ENCODE measurements around the gene SMCO1.

Gene SMCO1

DNA sequence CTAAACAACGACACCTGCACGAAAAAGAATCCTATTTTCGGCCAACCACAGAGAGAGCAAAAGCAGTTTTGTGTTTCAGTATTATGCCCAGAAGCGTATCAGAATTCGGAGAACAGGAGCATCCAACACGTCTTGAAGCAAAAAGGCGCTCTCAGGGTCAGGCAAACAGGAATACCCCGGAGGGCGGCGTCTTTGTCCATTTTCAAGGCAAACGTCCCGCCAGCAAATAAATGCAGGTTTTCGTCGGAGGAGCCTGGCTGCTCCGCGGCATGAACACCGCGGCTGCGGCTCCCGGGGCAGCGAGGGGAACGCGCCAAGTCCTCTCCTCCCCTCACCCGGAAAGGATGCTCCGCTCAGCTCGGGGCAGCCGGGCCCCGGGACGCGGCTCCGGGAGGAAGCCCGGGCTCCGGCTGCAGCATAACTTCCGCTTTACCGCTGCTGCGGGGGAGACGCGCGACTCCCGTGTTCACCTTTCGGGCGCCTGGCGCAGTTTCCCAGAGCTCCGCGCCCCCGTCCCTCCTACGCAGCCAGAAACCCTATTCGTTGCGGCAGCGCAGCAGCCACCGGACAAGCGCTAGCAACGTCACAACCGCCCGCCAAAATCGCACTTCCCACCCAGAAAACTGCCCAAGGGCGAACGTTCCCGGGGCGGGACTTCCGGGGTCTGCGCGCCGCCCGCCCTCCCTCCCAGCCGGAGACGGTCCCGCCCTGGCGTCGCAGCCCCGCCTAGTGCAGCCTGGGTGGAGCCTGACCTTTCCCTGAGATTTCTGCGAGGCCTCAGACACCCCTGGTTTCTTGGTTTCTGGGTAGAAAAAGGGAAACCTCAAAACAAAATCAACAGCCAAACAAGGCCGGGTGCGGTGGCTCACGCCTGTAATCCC lies 11.7 kb downstream of the SMCO1 start, which contains the start of gene RNF168 (continued):
- TF ChIP-seq, protein P1, sequence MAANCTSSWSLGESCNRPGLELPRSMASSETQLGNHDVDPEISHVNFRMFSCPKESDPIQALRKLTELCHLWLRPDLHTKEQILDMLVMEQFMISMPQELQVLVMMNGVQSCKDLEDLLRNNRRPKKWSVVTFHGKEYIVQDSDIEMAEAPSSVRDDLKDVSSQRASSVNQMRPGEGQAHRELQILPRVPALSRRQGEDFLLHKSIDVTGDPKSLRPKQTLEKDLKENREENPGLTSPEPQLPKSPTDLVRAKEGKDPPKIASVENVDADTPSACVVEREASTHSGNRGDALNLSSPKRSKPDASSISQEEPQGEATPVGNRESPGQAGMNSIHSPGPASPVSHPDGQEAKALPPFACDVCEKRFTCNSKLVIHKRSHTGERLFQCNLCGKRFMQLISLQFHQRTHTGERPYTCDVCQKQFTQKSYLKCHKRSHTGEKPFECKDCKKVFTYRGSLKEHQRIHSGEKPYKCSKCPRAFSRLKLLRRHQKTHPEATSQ (tag by site-specific recombination; IDR thresholded peaks at IDR 0.05): no peak
- no peak for TF ChIP-seq ZNF132 (tag by site-specific recombination; IDR thresholded peaks at IDR 0.05; ENCODE audit: borderline replicate concordance)
- TF ChIP-seq, protein P2, sequence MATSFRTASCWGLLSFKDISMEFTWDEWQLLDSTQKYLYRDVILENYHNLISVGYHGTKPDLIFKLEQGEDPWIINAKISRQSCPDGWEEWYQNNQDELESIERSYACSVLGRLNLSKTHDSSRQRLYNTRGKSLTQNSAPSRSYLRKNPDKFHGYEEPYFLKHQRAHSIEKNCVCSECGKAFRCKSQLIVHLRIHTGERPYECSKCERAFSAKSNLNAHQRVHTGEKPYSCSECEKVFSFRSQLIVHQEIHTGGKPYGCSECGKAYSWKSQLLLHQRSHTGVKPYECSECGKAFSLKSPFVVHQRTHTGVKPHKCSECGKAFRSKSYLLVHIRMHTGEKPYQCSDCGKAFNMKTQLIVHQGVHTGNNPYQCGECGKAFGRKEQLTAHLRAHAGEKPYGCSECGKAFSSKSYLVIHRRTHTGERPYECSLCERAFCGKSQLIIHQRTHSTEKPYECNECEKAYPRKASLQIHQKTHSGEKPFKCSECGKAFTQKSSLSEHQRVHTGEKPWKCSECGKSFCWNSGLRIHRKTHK (tag by site-specific recombination; IDR thresholded peaks at IDR 0.05): no peak
- TF ChIP-seq EGR2 (tag by site-specific recombination; IDR thresholded peaks at IDR 0.05; ENCODE audit: low read depth): peak; percentile 92
- TF ChIP-seq ZNF664 (tag by site-specific recombination; IDR thresholded peaks at IDR 0.05): no peak
- TF ChIP-seq ZNF830 (tag by site-specific recombination; IDR thresholded peaks at IDR 0.05; ENCODE audit: low read depth): no peak
- TF ChIP-seq, protein P3, sequence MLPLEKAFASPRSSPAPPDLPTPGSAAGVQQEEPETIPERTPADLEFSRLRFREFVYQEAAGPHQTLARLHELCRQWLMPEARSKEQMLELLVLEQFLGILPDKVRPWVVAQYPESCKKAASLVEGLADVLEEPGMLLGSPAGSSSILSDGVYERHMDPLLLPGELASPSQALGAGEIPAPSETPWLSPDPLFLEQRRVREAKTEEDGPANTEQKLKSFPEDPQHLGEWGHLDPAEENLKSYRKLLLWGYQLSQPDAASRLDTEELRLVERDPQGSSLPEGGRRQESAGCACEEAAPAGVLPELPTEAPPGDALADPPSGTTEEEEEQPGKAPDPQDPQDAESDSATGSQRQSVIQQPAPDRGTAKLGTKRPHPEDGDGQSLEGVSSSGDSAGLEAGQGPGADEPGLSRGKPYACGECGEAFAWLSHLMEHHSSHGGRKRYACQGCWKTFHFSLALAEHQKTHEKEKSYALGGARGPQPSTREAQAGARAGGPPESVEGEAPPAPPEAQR (tag by site-specific recombination; IDR thresholded peaks at IDR 0.05): no peak
- no peak for TF ChIP-seq ZNF391 (tag by site-specific recombination; IDR thresholded peaks at IDR 0.05; ENCODE audit: borderline replicate concordance, low read depth)
- TF ChIP-seq ZNF48 (tag by site-specific recombination; IDR thresholded peaks at IDR 0.05): no peak
- TF ChIP-seq SP7 (tag by site-specific recombination; IDR thresholded peaks at IDR 0.05): peak; percentile 70; the same call in 1 of the 2 replicates
- no peak for TF ChIP-seq ZNF707 (tag by site-specific recombination; IDR thresholded peaks at IDR 0.05)
- TF ChIP-seq ZNF521 (tag by site-specific recombination; IDR thresholded peaks at IDR 0.05): no peak
- TF ChIP-seq, protein P4, sequence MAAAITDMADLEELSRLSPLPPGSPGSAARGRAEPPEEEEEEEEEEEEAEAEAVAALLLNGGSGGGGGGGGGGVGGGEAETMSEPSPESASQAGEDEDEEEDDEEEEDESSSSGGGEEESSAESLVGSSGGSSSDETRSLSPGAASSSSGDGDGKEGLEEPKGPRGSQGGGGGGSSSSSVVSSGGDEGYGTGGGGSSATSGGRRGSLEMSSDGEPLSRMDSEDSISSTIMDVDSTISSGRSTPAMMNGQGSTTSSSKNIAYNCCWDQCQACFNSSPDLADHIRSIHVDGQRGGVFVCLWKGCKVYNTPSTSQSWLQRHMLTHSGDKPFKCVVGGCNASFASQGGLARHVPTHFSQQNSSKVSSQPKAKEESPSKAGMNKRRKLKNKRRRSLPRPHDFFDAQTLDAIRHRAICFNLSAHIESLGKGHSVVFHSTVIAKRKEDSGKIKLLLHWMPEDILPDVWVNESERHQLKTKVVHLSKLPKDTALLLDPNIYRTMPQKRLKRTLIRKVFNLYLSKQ (tag by site-specific recombination; IDR thresholded peaks at IDR 0.05; ENCODE audit: borderline replicate concordance): no peak
- no peak for TF ChIP-seq ZNF223 (tag by site-specific recombination; IDR thresholded peaks at IDR 0.05)
- TF ChIP-seq ZNF654 (tag by site-specific recombination; IDR thresholded peaks at IDR 0.05; ENCODE audit: low read depth): no peak
- TF ChIP-seq, protein P5, sequence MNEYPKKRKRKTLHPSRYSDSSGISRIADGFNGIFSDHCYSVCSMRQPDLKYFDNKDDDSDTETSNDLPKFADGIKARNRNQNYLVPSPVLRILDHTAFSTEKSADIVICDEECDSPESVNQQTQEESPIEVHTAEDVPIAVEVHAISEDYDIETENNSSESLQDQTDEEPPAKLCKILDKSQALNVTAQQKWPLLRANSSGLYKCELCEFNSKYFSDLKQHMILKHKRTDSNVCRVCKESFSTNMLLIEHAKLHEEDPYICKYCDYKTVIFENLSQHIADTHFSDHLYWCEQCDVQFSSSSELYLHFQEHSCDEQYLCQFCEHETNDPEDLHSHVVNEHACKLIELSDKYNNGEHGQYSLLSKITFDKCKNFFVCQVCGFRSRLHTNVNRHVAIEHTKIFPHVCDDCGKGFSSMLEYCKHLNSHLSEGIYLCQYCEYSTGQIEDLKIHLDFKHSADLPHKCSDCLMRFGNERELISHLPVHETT (tag by site-specific recombination; IDR thresholded peaks at IDR 0.05): 0 out of 2 replicates have a peak, but pooled peaks have one; percentile 51
- 0 out of 2 replicates have a peak, but pooled peaks have one; percentile 55 for TF ChIP-seq ZBTB7A (tag by site-specific recombination; IDR thresholded peaks at IDR 0.05; ENCODE audit: low read depth)
- no peak for TF ChIP-seq ZNF274 (IDR thresholded peaks at IDR 0.05; ENCODE audit: low read length)
- no peak for TF ChIP-seq ZNF274 (tag by site-specific recombination; IDR thresholded peaks at IDR 0.05; ENCODE audit: borderline replicate concordance)
- no peak for TF ChIP-seq ZNF658 (tag by site-specific recombination; IDR thresholded peaks at IDR 0.05)
- peak; percentile 99 for TF ChIP-seq ZBTB20 (tag by site-specific recombination; IDR thresholded peaks at IDR 0.05)
- TF ChIP-seq, protein P6, sequence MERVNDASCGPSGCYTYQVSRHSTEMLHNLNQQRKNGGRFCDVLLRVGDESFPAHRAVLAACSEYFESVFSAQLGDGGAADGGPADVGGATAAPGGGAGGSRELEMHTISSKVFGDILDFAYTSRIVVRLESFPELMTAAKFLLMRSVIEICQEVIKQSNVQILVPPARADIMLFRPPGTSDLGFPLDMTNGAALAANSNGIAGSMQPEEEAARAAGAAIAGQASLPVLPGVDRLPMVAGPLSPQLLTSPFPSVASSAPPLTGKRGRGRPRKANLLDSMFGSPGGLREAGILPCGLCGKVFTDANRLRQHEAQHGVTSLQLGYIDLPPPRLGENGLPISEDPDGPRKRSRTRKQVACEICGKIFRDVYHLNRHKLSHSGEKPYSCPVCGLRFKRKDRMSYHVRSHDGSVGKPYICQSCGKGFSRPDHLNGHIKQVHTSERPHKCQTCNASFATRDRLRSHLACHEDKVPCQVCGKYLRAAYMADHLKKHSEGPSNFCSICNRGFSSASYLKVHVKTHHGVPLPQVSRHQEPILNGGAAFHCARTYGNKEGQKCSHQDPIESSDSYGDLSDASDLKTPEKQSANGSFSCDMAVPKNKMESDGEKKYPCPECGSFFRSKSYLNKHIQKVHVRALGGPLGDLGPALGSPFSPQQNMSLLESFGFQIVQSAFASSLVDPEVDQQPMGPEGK (tag by site-specific recombination; IDR thresholded peaks at IDR 0.05): peak; percentile 94
- no peak for TF ChIP-seq ZNF433 (tag by site-specific recombination; IDR thresholded peaks at IDR 0.05; ENCODE audit: low read depth)
- no peak for TF ChIP-seq ZNF585B (tag by site-specific recombination; IDR thresholded peaks at IDR 0.05)
- no peak for TF ChIP-seq ZNF530 (tag by site-specific recombination; IDR thresholded peaks at IDR 0.05; ENCODE audit: low read depth)
- TF ChIP-seq ZBTB8A (tag by site-specific recombination; IDR thresholded peaks at IDR 0.05): peak; percentile 95
